NCI-H1436 treated with DMSO at 0.1 percent for 48 hours (cell line): ENCODE results near the gene FUT6.

Experiments
- DNase-seq: peaks from one replicate; lab custom pipeline; 2025; lab: John Stamatoyannopoulos, UW

Gene FUT6

DNA sequence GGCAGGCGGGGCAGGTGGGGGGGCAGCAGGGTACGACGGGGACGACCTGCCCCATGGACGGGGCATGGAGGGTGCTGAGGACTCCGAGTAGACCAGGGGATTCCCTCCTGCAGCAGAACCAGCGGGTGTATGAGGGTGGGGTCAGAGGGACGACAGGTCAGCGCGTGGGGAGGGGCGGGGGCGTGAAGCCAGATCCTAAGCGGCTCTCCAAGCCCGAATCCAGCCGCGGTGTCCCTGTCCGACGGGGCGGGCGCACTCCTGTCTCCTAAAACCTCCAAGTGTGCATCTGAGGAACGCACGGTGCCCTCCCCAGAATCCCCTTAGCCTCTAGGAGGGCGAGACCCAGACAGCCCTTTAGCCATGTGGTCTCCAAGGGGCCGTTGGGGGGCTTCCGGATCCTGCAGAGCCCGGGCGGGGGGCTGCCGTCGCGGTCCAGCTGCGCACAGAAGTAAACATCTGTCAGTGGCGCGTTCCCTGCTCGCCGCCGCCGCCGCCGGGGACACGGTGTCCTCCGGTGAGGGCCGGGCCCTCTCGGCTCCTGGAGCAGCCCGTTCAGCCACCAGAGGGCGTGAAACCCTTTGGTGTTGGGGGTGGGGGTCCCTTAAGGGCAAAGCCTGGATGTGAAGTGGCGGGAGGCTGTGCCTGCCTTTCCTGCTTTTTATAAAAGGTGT is 33.9 kb downstream of the FUT6 start:
- DNase-seq = peak; percentile 28

DNA sequence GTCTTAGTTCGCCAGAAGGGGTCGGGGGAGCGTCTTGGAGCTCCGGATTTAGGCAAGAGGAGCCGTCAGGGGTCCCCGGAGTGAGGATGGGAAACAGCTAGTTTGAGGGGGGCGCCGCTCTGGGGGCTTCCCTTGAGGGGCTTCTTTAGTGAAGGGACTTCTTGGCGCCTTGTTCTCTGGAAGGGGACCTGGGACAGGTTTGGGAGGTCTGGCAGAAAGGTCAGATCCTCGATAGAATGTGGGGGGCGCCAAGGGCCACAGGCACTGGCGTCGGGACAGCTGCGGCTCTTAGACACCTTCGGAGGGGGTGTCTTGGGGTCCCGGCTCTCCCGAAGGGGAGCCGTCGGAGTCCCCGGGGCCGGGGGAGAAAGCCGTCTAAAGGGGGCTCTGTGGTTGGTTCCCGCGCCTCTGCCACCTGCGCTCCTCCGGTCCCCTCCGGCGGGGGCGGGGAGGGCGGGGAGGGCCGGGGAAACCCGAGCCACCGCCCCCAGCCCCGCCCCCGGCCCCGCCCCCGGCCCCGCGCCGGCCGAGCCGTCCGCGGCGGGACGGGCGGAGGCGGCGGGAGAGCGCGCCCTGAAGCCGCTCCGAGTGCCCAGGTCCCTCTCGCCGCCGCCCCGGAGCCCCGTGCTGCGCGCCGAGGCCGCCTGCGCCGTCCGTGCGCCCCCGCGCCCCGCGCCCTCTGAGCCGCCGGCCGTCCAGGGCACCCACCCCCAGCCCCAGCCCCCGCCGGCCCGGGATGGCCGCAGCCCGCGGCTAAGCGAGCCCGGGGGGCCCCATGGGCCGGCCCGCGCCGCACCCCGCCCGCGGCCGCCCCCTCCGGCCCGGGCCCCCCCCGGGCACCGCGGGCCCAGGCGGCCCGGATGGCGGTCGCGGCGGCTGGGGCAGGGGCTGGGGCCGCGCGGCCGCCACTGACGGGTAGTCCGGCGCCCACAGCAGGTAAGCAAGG is 34.7 kb downstream of the FUT6 start, which contains the start of gene NRTN:
TSS of gene NRTN (plus strand) at position 552 of the 946 bp plus-strand sequence. CDS start 19,099 bp downstream, outside the sequence.
- DNase-seq = no peak

- DNase-seq = peak; percentile 67
Observed at GRCh38 chr19:5803752-5804515, 35.6 kb downstream of the FUT6 start.

DNA sequence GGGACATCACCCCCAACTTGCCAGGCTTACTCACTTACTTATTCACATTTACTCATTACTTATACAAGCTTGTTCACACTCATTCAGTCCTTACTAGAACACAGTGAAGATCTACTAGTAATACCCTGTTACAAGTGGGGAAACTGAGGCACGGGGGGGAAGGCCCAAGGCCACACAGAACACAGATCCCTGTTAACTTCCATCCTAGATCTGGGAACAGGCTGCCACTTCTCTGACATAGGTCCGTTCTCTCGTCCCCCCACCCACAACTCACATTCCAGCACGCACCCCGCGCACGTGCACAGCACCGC is 36.1 kb downstream of the FUT6 start:
- DNase-seq = no peak

GRCh38 chr19:5801796-5802619 is 37.5 kb downstream of the FUT6 start:
- DNase-seq = no peak

DNA sequence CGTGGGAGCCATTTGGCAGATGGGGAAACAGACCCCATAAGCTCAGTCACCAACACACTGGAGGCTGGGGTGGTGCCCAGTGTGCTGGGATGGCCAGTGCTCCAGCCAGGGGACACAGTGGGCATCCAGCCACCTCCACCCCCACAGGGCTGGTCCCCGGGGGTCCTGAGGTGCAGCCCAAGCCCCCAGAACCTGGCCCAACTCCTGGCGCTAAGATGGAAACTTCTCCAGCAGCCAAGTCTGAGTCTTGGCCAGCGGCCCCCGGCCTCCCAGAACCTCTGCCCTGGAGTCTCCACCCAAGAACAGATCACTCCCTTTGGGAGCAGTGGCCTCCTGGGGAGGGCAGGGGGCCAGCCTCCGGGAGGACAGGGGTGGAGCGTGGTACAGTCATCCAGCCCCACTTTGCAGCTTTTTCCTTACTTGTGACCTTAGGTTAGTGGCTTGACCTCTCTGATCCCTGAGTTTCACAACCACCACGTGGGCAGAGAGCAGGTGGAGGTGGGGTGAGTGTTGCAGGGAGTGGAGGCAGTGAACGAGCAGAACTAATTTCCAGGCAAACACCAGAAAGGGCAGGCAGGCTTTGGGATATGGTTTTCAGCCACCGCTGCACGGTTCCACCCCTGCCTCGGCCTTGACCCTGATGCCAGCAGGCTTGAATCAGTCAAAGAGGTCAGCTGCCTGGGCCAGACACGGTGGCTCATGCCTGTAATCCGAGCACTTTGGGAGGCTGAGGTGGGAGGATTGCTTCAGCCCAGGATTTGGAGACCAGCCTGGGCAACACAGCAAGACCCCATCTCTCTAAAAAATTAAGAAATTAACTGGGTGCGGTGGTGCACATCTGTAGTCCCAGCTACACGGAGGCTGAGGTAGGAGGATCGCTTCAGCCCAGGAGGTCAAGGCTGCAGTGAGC is 38.9 kb downstream of the FUT6 start:
- no peak for DNase-seq

GRCh38 chr19:5799247-5800241 is 40.0 kb downstream of the FUT6 start:
- DNase-seq = no peak

DNA sequence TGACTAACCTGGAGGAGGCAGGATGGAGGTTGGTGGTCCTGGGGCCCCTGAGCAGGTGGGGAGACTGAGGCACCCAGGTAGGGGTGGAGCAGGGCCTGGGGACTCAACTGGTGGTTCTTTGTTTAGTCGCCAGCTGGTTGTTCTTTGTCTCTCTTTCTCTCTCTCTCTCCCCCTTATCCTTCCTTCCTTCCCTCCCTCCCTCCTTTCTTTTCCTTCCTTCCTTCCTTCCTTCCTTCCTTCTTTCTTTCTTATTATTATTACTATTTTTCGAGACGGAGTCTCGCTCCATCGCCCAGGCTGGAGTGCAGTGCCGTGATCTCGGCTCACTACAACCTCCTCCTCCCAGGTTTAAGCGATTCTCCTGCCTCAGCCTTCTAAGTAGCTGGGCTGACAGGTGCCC is 41.3 kb downstream of the FUT6 start:
- no peak for DNase-seq

- no peak for DNase-seq
Observed at GRCh38 chr19:5795382-5795919, 44.1 kb downstream of the FUT6 start.

DNA sequence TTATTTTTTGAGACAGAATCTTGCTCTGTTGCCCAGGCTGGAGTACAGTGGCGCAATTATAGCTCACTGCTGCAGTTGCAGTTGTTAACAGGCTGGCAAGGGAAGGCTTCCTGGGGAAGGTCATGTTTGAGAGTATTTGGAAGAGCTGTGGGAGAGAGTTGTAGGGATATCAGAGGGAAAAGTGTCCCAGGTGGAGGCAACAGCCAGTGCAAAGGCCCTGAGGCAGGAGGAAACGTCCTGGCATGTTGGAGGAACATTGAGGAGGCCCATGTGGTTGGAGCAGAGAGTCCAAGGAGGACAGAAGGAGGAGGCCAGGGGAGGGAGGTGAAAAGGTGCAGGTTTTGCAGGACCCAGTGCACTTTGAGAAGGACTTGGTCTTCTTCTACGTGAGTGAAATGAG is 46.3 kb downstream of the FUT6 start:
- DNase-seq = no peak

GRCh38 chr19:5792224-5792623 is 47.3 kb downstream of the FUT6 start:
- DNase-seq = no peak

- peak; percentile 77 for DNase-seq
Observed at GRCh38 chr19:5790559-5791520, 48.7 kb downstream of the FUT6 start, which contains the start of gene DUS3L. Gene DUS3L (minus strand): TSS chr19:5791163. CDS start chr19:5791141, 22 bp downstream.

DNA sequence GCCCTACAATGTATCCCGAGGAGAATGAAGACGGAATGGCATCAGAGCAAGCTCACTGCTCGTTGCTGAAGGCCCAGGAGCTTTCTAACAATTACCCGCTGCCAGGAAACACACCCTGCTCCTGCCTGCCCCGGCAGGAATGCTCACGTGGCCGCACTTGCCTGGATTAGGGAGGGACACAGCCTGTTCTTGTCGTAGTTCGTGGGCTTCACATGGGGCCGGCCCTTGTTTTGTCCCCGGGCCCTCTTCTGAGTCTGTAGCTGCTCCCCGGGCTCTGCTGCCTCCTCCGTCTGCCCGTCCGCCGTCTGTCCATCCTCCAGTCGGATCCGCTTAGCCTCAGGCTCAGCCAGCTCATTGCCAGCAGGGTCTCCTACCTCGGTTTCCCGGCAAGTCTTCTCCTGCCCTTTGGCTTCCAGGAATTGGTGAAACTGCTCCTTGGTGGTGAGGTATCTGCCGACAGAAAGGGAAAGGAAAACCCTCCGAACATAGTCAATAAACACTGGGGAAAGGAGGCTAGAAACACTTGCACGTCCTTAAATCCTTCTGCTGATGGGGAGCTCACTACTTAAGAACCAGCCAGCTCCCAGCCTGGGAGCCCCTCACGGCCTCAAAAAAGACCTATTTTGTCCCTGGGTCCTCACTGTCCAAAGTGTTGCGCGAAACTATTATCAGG is 49.5 kb downstream of the FUT6 start:
- no peak for DNase-seq

DNA sequence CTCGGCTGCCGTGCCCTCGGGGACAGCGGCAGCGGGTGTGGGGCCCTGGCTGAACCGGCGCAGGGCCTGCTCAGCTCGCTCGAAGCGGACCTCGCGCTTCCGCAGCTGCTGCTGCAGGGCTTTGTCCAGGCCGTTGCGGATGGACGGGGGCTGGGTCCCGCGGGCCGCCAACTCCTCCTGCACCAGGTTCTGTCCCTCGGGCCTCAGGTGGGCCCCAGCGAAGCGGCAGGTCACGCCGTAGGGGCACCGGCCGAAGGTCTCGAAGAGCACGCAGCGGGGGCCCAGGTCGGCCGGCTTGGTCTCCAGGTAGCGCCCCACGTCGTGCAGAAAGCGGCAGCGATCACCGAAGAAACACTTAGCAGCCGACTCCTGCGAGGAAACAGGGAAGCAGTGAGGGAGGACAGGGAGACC is 50.1 kb downstream of the FUT6 start:
- DNase-seq = no peak

DNA sequence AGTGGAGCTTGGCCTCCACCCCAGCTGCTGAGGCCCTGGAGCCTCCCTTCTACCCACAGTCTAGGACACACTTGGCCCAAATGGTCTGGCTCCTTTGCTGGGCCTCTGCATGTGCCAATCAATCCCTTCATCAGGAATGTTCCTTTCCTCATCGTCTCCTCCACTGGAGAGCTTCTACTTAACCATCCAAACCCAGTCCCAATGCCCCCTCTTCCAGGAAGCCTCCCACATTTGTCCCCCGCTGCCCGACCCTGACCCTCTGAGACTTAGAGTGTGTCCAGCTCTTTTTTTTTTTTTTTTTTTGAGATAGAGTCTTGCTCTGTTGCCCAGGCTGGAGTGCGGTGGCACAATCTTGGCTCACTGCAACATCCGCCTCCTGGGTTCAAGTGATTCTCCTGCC is 51.1 kb downstream of the FUT6 start:
- DNase-seq = no peak

DNA sequence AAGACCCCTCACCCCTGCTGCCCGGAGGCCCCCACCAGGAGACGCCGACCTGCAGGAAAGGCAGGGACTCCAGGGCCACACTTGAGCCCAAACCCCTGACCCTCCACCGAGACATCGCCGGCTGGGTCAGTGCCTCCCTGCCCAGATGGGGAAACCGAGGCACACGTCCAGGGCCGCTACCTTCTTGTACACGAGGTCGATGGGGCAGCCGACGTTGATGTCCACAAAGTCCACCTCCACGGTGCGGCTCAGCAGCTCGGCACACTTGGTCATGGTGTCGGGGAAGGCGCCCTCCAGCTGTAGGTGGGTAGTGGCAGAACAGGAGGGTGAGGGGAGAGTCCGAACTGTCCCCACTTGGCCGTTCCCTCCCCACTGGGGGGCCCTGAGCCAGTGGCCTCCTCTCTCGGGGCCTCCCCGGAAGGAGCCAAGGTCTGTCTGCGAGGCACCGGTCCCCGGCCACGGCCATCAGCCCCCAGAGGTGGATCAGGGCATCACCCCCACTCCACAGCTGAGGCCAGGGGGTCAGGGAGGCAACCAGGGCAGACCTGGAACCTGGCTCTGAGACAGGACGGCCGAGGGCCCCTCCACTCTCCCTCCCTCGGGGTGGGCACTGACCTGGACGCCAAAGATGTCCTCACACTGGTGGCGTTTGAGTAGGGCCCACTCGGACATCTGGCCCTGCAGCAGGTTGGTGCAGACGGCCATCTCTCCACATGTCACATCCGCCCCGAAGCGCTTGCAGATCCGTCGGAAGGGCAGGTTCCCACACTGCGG is 51.9 kb downstream of the FUT6 start:
- DNase-seq = no peak
